AG09309 (cell line): ENCODE results near the gene RLN1.

Experiments
- DNase-seq: peaks from one replicate; pipeline ENCODE4 v3.0.0-alpha.2; 2010; ENCODE audit warnings: low read depth
- H3K4me3 ChIP-seq: 2 replicates; pipeline ENCODE4 v1.5.1; 2011; ENCODE audit warnings: mild to moderate bottlenecking, low read depth, low read length, moderate library complexity; ENCODE audit not compliant: control insufficient read depth
- TF ChIP-seq, protein P1 (sequence below): IDR thresholded peaks from 2 replicates; pipeline ENCODE4 v1.5.1; 2011; ENCODE audit warnings: mild to moderate bottlenecking, low read depth, low read length, inconsistent platforms; ENCODE audit not compliant: insufficient read depth, control insufficient read depth; ENCODE audit errors: missing control alignments

Gene RLN1

DNA sequence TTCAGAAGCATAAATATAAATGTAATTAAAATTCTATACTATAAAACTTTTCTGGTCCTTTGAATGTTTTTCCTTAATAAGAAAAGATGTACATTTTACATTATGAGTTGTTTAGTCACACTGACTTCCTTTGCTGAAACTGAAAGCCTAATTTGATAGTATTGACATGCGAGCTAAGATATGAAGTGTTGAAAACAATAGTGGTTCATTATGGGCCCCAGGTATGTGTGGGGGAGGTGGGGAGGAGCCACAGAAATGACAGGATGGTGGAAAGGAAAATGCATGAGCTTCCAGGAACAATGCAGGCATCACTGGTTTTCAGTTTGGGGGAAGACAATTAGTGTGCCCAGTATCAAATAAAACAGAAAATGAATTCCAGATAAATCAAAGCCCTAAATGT, 35.4 kb upstream of the RLN1 start:
- no peak for DNase-seq
- TF ChIP-seq, protein P1, sequence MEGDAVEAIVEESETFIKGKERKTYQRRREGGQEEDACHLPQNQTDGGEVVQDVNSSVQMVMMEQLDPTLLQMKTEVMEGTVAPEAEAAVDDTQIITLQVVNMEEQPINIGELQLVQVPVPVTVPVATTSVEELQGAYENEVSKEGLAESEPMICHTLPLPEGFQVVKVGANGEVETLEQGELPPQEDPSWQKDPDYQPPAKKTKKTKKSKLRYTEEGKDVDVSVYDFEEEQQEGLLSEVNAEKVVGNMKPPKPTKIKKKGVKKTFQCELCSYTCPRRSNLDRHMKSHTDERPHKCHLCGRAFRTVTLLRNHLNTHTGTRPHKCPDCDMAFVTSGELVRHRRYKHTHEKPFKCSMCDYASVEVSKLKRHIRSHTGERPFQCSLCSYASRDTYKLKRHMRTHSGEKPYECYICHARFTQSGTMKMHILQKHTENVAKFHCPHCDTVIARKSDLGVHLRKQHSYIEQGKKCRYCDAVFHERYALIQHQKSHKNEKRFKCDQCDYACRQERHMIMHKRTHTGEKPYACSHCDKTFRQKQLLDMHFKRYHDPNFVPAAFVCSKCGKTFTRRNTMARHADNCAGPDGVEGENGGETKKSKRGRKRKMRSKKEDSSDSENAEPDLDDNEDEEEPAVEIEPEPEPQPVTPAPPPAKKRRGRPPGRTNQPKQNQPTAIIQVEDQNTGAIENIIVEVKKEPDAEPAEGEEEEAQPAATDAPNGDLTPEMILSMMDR, result no peak
- H3K4me3 ChIP-seq, result no peak overlapping the region

DNA sequence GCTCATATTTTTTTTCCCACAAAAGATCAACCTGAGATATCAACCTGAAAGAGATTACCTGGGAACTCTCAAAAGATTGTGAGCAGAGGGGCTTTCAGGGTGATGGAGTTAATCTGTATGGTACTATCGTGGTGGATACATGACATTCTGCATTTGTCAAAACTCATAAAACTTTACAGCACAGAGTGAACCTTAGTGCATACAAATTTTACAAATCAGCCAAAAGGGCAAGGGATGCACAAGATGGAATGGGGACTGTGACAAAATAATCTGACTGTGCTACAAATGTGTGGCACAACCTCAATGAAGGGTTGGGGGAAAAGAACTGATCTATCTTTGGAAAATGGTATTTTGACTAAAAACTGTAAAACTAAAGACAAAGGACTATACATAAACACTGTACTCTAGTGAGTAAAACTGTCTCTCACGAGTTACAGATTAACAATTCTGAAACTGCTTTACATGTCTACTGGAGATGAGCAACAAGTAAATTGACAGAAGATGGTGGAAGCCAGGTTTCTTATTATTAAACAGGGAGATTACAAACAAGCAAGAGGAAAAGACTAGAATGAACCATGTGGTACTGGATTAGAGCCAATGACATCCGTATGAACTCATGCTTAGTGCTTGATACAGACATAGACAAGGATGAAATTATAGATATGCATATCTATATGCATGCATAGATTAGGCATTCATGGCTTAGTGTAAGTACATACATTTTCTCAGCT, 24.8 kb upstream of the RLN1 start:
- no peak for DNase-seq
- TF ChIP-seq, protein P1, result no peak
- H3K4me3 ChIP-seq, result no peak overlapping the region

DNA sequence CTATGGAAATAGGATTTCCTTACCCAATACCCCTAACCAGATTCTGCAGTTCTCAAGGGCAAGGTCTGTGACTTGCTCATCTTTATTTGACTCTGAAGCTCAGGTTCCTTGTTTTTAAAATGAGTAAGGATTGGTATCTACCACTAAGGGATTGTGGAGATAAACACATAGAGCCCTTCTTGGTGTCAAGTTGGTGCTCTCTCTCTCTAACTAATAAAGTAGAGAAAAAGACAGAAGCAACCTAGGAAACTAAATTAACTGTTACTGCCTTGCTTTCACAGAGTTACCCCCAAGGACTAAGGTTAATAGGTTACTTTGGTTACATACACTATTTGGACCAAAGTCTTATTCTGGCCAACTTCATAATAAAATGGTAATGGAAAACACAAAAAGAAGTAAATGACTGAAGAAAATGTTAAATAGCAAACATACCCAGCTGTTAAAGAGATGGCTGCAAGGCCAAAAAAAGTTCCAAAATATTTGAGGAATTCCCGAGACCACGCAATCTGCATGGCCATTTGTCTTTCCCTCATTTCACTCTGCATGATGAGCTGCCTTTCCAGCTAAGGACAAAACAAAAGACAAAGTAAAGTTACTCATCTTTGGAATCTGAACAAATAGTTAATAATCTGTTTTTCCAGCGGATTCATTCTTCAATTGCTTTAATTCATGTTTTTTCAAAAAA, 21.8 kb upstream of the RLN1 start:
- DNase-seq, result no peak
- H3K4me3 ChIP-seq, result no peak overlapping the region
- TF ChIP-seq, protein P1, result no peak

DNA sequence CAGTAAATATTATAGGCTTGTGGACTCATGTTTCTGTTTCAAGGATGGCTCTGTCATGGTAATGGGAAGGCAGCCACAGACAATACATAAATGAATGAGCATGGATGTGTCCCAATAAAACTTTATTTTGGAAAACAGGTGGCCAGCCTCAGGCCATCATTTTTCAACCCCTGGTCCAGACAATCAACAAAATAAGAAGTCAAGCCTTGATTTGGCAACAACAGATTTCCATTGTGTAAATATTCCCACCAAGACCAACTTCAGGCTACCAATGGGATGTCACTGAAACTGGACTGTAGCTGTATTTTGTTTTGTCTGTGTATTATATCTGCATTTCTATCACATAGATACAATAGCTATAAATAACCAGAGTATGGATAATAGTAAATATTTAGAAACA, 20.7 kb upstream of the RLN1 start:
- TF ChIP-seq, protein P1, result no peak
- no peak overlapping the region for H3K4me3 ChIP-seq
- no peak for DNase-seq

DNA sequence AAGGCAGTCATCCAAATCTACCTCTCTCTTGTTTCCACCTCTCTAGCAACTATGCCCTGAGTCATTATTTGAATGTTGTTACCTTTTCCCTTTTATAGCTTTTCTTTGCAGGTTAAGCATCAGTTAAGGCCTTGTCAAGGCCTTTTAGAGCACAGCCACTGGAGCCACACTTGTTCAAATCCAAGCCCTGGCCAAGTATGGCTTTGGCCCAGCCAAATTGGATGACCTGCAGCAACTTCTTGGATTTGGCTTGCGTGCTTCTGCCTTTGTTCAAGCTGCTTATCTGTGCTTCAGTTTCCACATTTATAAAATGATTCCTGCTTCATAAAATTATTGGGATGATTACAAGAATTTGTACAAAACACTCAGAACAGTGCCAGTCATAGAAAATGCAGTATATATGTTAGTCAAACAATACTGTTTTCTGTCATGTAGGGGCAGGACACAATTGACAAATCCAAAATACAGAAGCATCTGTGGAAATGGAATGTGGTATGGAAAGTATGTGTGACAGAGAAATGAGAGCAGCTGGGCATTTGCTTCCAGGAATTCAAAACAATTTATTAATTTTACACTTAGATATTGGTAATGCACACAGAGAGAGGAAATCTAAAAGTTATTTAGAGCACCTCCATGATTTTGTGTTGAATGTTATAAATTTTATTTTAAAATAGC, 17.9 kb upstream of the RLN1 start:
- H3K4me3 ChIP-seq, result no peak overlapping the region
- TF ChIP-seq, protein P1, result no peak
- no peak for DNase-seq

DNA sequence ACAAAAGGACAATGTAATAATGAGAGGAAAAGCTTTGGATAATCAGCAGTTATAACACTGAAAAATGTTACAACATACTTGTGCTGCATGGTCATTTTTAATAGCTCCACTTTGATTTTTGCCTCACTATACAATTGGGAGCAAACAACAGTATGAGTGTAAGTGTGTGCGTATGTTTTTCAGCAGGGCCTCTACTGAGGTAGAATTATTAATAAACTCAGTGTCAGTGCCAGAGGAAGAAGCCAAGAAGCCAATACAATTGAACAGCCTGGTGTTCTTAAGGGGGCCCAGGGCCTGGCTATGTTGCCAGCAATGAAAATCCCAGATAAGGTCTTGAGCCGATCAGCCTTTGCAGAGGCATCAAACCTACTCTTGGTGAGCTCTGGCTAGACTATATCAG, 16.1 kb upstream of the RLN1 start:
- H3K4me3 ChIP-seq, result no peak overlapping the region
- TF ChIP-seq, protein P1, result no peak
- DNase-seq, result no peak
